Activated CD4-positive, alpha-beta T cell treated with anti-CD3 and anti-CD28 coated beads for 36 hours (primary cell): ENCODE results near the gene PRKN. TPM values are rescaled to one million over a fixed set of nuclear protein-coding genes. Genes with fewer than 3 reads are reported as not detected.

Experiments used
- ATAC-seq: fragments of 200-7000 bp; cut with Tn5 transposase; one replicate; pipeline ENCODE4 v1.10.0; 2021; ENCODE audit warnings: mild to moderate bottlenecking, moderate library complexity
- CTCF ChIA-PET: fragments of 350-600 bp; sonication (Branson Sonifier 250); formaldehyde crosslinking; loops from one replicate; lab custom pipeline; 2021; ENCODE audit warnings: antibody characterized with exemption; lab: Charles Lee
- POLR2A ChIA-PET: fragments of 350-600 bp; sonication (Branson Sonifier 250); formaldehyde crosslinking; loops from one replicate; lab custom pipeline; 2021; ENCODE audit warnings: antibody characterized with exemption, inconsistent platforms; lab: Charles Lee
- DNase-seq: peaks from one replicate; pipeline ENCODE4 v3.0.0-alpha.2; 2020
- H3K27ac Mint-ChIP-seq: one replicate; pipeline ENCODE4 v1.8.0; 2021; ENCODE audit warnings: mixed read lengths
- H3K27me3 Mint-ChIP-seq: one replicate; pipeline ENCODE4 v1.8.0; 2021; ENCODE audit warnings: mixed read lengths
- H3K36me3 Mint-ChIP-seq: one replicate; pipeline ENCODE4 v1.8.0; 2021; ENCODE audit warnings: low read depth, mixed read lengths
- H3K4me1 Mint-ChIP-seq: one replicate; pipeline ENCODE4 v1.8.0; 2021; ENCODE audit warnings: mixed read lengths
- H3K4me3 Mint-ChIP-seq: one replicate; pipeline ENCODE4 v1.8.0; 2021; ENCODE audit warnings: mild to moderate bottlenecking, moderate library complexity, mixed read lengths
- H3K9me3 Mint-ChIP-seq: one replicate; pipeline ENCODE4 v1.8.0; 2021; ENCODE audit warnings: low read depth, mixed read lengths
- intact Hi-C, 2 experiments: fragments of 100-400 bp; cut with DNase I in 1 of 2; cut with micrococcal nuclease in 1 of 2; formaldehyde crosslinking; loops; one replicate each; pipeline versions ENCODE4 v1.14.2 to v1.15.1; 2022 to 2024; cut with DNase I, micrococcal nuclease
- total RNA-seq, 2 experiments: library from RNA; stranded (reverse); gene quantifications; one replicate each; pipeline ENCODE4 v1.2.3, GENCODE V29; 2021

PRKN gene
- total RNA-seq, 2 experiments from 2014 or later: 0.56 to 0.87 TPM

GRCh38 chr6:161376367-161376766 lies 1351.2 kb downstream of the PRKN start:
- DNase-seq (no peak), ATAC-seq (no peak)
- H3K27ac Mint-ChIP-seq: no peak overlapping the region
- no peaks in the 10 kb centered on the region for H3K4me1 Mint-ChIP-seq
- no peaks in the 10 kb centered on the region for H3K27me3 Mint-ChIP-seq
- POLR2A ChIA-PET: no interaction called here
- H3K9me3 Mint-ChIP-seq: no peaks in the 10 kb centered on the region
- no peaks in the 10 kb centered on the region for H3K36me3 Mint-ChIP-seq
- no peak overlapping the region for H3K4me3 Mint-ChIP-seq
- intact Hi-C loops: loop anchor here in 1 of 2 experiments (10.0 kb wide), 1 partner anchor 272 kb away; no protein-coding TSS in a partner anchor
- CTCF ChIA-PET: interaction anchor here (8.3 kb wide), 1 partner anchor 446 kb away, joined by 200 read pairs; no protein-coding TSS in a partner anchor

GRCh38 chr6:161374971-161375873 lies 1352.3 kb downstream of the PRKN start:
- no peak overlapping the region for H3K27ac Mint-ChIP-seq
- no peak overlapping the region for H3K4me3 Mint-ChIP-seq
- H3K4me1 Mint-ChIP-seq: no peaks in the 10 kb centered on the region
- ATAC-seq (no peak), DNase-seq (no peak)
- H3K9me3 Mint-ChIP-seq: no peaks in the 10 kb centered on the region
- CTCF ChIA-PET: interaction anchor here (0.6 to 8.3 kb wide), 4 partner anchors 444 to 856 kb away, joined by 3 to 200 read pairs (median 8); no protein-coding TSS in a partner anchor
- no peaks in the 10 kb centered on the region for H3K36me3 Mint-ChIP-seq
- intact Hi-C loops: loop anchor here (1.0 to 10.0 kb wide), 10 partner anchors 103 to 853 kb away; partner anchors contain the start of genes AGPAT4 (in 1 of the 2) and MAP3K4 (in 1 of the 2)
- POLR2A ChIA-PET: no interaction called here
- H3K27me3 Mint-ChIP-seq: no peaks in the 10 kb centered on the region

- Mint-ChIP-seq H3K9me3 (no peaks in the 10 kb centered on the region), H3K4me1 (no peaks in the 10 kb centered on the region)
- POLR2A ChIA-PET: no interaction called here
Measured at GRCh38 chr6:161373905-161374451, 1353.6 kb downstream of the PRKN start.

GRCh38 chr6:161372422-161372793 lies 1355.2 kb downstream of the PRKN start:
- no peaks in the 10 kb centered on the region for H3K36me3 Mint-ChIP-seq
- H3K4me1 Mint-ChIP-seq: no peaks in the 10 kb centered on the region
- DNase-seq (no peak), ATAC-seq (no peak)
- ChIA-PET POLR2A (no interaction called here), CTCF (interaction anchor here (0.7 to 8.3 kb wide), 10 partner anchors 12 to 654 kb away, joined by 3 to 200 read pairs (median 5); no protein-coding TSS in a partner anchor)
- no peak overlapping the region for H3K4me3 Mint-ChIP-seq
- H3K27me3 Mint-ChIP-seq: no peaks in the 10 kb centered on the region
- no peaks in the 10 kb centered on the region for H3K9me3 Mint-ChIP-seq
- H3K27ac Mint-ChIP-seq: no peak overlapping the region
- intact Hi-C loops: loop anchor here (5.0 to 10.0 kb wide), 8 partner anchors 100 to 850 kb away; partner anchors contain the start of genes AGPAT4 (in 1 of the 2) and MAP3K4 (in 1 of the 2)

More at GRCh38 chr6:161373905-161374451, 1353.6 kb downstream of the PRKN start:
- H3K36me3 Mint-ChIP-seq: no peaks in the 10 kb centered on the region
- H3K4me3 Mint-ChIP-seq: no peak overlapping the region
- ATAC-seq (peak; percentile 54), DNase-seq (peak; percentile 77)
- CTCF ChIA-PET: interaction anchor here (0.6 to 8.3 kb wide), 19 partner anchors 9 to 641 kb away, joined by 3 to 200 read pairs (median 4); no protein-coding TSS in a partner anchor
- H3K27ac Mint-ChIP-seq: no peak overlapping the region
- no peaks in the 10 kb centered on the region for H3K27me3 Mint-ChIP-seq
- intact Hi-C loops: loop anchor here (1.0 to 10.0 kb wide), 10 partner anchors 102 to 852 kb away; partner anchors contain the start of genes AGPAT4 (in 1 of the 2) and MAP3K4 (in 1 of the 2)

DNA sequence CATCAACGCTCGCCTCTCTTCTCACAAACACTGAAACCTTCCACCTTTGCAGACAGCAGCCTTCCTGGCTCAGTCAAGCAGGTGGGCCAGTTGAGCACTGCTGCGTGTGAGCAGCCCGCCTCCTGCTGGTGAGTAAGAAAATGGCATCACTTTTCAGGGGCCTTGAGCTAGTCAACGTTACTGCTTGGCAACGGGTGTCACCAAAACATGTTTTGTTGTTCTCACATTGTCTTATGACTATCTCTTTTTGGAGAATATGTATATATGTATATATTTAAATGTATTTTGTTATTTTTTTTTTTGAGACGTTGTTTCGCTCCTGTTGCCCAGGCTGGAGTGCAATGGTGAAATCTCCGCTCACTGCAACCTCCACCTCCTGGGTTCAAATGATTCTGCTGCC lies 1356.7 kb downstream of the PRKN start:
- CTCF ChIA-PET: interaction anchor here (0.5 to 8.3 kb wide), 43 partner anchors 10 to 638 kb away, joined by 3 to 200 read pairs (median 4); partner anchors contain the start of gene AGPAT4
- H3K27me3 Mint-ChIP-seq: no peaks in the 10 kb centered on the region
- no peaks in the 10 kb centered on the region for H3K4me1 Mint-ChIP-seq
- POLR2A ChIA-PET: interaction anchor here (1.5 kb wide), 1 partner anchor 440 kb away, joined by 3 read pairs; no protein-coding TSS in a partner anchor
- intact Hi-C loops: loop anchor here (1.0 to 10.0 kb wide), 12 partner anchors 99 to 850 kb away; partner anchors contain the start of genes AGPAT4 (in 1 of the 2) and MAP3K4 (in 1 of the 2)
- H3K27ac Mint-ChIP-seq: no peak overlapping the region
- peak; percentile 90 for ATAC-seq
- no peaks in the 10 kb centered on the region for H3K36me3 Mint-ChIP-seq
- H3K4me3 Mint-ChIP-seq: no peak overlapping the region
- DNase-seq: peak; percentile 82
- no peaks in the 10 kb centered on the region for H3K9me3 Mint-ChIP-seq

- DNase-seq (no peak), ATAC-seq (no peak)
- no peaks in the 10 kb centered on the region for H3K9me3 Mint-ChIP-seq
- H3K36me3 Mint-ChIP-seq: no peaks in the 10 kb centered on the region
- no peaks in the 10 kb centered on the region for H3K4me1 Mint-ChIP-seq
- ChIA-PET POLR2A (no interaction called here), CTCF (interaction anchor here (1.0 to 1.2 kb wide), 2 partner anchors 436 to 439 kb away, joined by 3 to 4 read pairs; no protein-coding TSS in a partner anchor)
- H3K27ac Mint-ChIP-seq: no peak overlapping the region
- intact Hi-C loops: no loop called here
- no peaks in the 10 kb centered on the region for H3K27me3 Mint-ChIP-seq
- H3K4me3 Mint-ChIP-seq: no peak overlapping the region
Measured at GRCh38 chr6:161369339-161369738, 1358.2 kb downstream of the PRKN start.

- no peaks in the 10 kb centered on the region for H3K27me3 Mint-ChIP-seq
- H3K4me3 Mint-ChIP-seq: no peak overlapping the region
- no peak for ATAC-seq
- no peaks in the 10 kb centered on the region for H3K36me3 Mint-ChIP-seq
- no peaks in the 10 kb centered on the region for H3K4me1 Mint-ChIP-seq
- H3K9me3 Mint-ChIP-seq: peaks cover 1% of the 10 kb centered on the region
- intact Hi-C loops: no loop called here
- ChIA-PET CTCF (interaction anchor here (1.0 to 1.2 kb wide), 3 partner anchors 15 to 438 kb away, joined by 3 to 4 read pairs (median 3); no protein-coding TSS in a partner anchor), POLR2A (no interaction called here)
- no peak overlapping the region for H3K27ac Mint-ChIP-seq
- DNase-seq: no peak
Measured at GRCh38 chr6:161368514-161368913, 1359.1 kb downstream of the PRKN start.

DNA sequence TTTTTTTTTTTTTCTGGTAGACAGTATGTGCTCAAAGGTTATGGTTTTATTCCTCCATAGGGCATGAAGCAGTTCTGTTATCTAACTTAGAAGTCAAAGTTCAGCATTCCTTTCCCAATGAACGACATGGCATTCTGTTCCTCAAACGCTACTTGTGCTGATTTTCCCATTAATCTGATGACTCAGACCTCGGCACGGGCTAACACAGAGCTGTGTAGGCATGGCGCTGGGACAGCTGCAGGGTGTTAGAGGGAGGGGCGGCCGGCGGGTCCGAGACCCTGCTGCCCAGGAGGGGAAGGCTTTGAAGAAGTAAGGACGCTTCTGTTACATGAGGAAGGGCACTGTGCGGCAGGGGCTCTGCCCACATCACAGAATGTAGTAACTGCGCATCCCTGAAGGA lies 1360.1 kb downstream of the PRKN start:
- Mint-ChIP-seq H3K27ac (no peak overlapping the region), H3K4me1 (no peaks in the 10 kb centered on the region), H3K36me3 (peaks cover 2% of the 10 kb centered on the region), H3K27me3 (no peaks in the 10 kb centered on the region), H3K9me3 (peaks cover 5% of the 10 kb centered on the region), H3K4me3 (no peak overlapping the region)
- DNase-seq (no peak), ATAC-seq (no peak)
- intact Hi-C loops: no loop called here
- ChIA-PET POLR2A (no interaction called here), CTCF (no interaction called here)

- H3K36me3 Mint-ChIP-seq: peaks cover 2% of the 10 kb centered on the region
- POLR2A ChIA-PET: no interaction called here
- H3K4me3 Mint-ChIP-seq: no peak overlapping the region
- no peak for ATAC-seq
- CTCF ChIA-PET: interaction anchor here (0.7 kb wide), 2 partner anchors 11 to 440 kb away, joined by 3 to 4 read pairs; no protein-coding TSS in a partner anchor
- H3K4me1 Mint-ChIP-seq: no peaks in the 10 kb centered on the region
- no peak for DNase-seq
- intact Hi-C loops: no loop called here
- H3K27me3 Mint-ChIP-seq: no peaks in the 10 kb centered on the region
- peaks cover 5% of the 10 kb centered on the region for H3K9me3 Mint-ChIP-seq
- no peak overlapping the region for H3K27ac Mint-ChIP-seq
Measured at GRCh38 chr6:161366301-161366923, 1361.2 kb downstream of the PRKN start.

GRCh38 chr6:161365633-161366032 lies 1361.9 kb downstream of the PRKN start:
- DNase-seq (no peak), ATAC-seq (no peak)
- intact Hi-C loops: no loop called here
- CTCF ChIA-PET: interaction anchor here (0.7 kb wide), 2 partner anchors 10 to 439 kb away, joined by 3 to 4 read pairs; no protein-coding TSS in a partner anchor
- POLR2A ChIA-PET: no interaction called here
- H3K4me3 Mint-ChIP-seq: no peak overlapping the region
- no peak overlapping the region for H3K27ac Mint-ChIP-seq
- peaks cover 2% of the 10 kb centered on the region for H3K27me3 Mint-ChIP-seq
- H3K4me1 Mint-ChIP-seq: no peaks in the 10 kb centered on the region
- peaks cover 2% of the 10 kb centered on the region for H3K36me3 Mint-ChIP-seq
- H3K9me3 Mint-ChIP-seq: peaks cover 7% of the 10 kb centered on the region
